IPS-18c (cell line): ENCODE results near the gene HMGB3.

ENCODE experiments used
- H3K4me3 ChIP-seq: 2 replicates; pipeline ENCODE4 v1.7.0; 2013; ENCODE audit warnings: low read depth, mild to moderate bottlenecking, low read length, moderate library complexity; ENCODE audit not compliant: insufficient read depth
- H3K9me3 ChIP-seq: one replicate; pipeline ENCODE4 v1.6.1; 2013; ENCODE audit warnings: mild to moderate bottlenecking, low read length, moderate library complexity; ENCODE audit not compliant: control insufficient read depth, insufficient read depth

The HMGB3 gene

GRCh38 chrX:151013164-151013743, 30.1 kb downstream of the HMGB3 start:
- Histone ChIP-seq H3K4me3 (no peak overlapping the region), H3K9me3 (peaks cover 10% of the 10 kb centered on the region)

GRCh38 chrX:151015684-151016083, 32.5 kb downstream of the HMGB3 start:
- H3K9me3 ChIP-seq: peaks cover 10% of the 10 kb centered on the region

GRCh38 chrX:151019856-151020255, 36.7 kb downstream of the HMGB3 start:
- Histone ChIP-seq H3K9me3 (peaks cover 2% of the 10 kb centered on the region), H3K4me3 (no peak overlapping the region)

More at GRCh38 chrX:151015684-151016083, 32.5 kb downstream of the HMGB3 start:
- H3K4me3 ChIP-seq: no peak overlapping the region

- H3K4me3 ChIP-seq: no peak overlapping the region
- H3K9me3 ChIP-seq: peaks cover 2% of the 10 kb centered on the region
Measured at GRCh38 chrX:151030845-151031244, 47.7 kb downstream of the HMGB3 start.

- Histone ChIP-seq H3K4me3 (no peak overlapping the region), H3K9me3 (peaks cover 2% of the 10 kb centered on the region)
Measured at GRCh38 chrX:151031391-151031975, 48.3 kb downstream of the HMGB3 start.

- H3K4me3 ChIP-seq: no peak overlapping the region
- peaks cover 3% of the 10 kb centered on the region for H3K9me3 ChIP-seq
Measured at GRCh38 chrX:151039351-151039750, 56.2 kb downstream of the HMGB3 start.
